GM18951 (cell line): Measurements from ENCODE around the gene LGI1.
"Not testable (repeated sequence)": the region's sequence is repeated elsewhere in the genome, so short reads cannot be mapped to it uniquely, and the experiment has no call there.

Experiments used
- POLR2A ChIP-seq: IDR thresholded peaks from 4 replicates; pipeline ENCODE4 v1.6.1; 2011; ENCODE audit warnings: mild to moderate bottlenecking; ENCODE audit not compliant: insufficient read length, insufficient read depth; ENCODE audit errors: extremely low read depth
- in situ Hi-C: fragments of 300-500 bp; cut with MboI; formaldehyde crosslinking; loops from one replicate; pipeline ENCODE4 v1.12.0; 2022; ENCODE audit warnings: low sequenced_read_pairs, mixed read lengths, inconsistent platforms; ENCODE audit not compliant: unreplicated experiment

The LGI1 gene

DNA sequence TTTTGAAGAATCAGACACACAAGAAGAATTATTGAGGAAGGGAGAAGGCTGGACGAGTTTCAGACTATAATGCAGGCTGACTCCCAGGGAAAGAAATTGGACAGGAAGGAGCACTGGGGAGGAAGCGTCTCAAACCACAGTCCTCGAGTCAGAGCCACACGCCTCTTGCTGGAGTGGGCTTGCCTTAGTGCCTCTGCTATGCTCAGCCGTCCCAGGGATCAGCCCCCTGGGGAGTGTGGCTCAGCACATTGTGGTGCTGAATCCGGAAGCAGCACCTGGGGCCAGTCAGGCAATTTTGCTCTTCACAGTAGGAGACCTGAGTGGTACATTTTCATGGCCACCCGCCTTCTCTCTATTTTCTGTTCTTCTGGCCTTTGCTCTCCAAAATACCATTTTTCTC, 68.6 kb downstream of the LGI1 start:
- in situ Hi-C loops: no loop called here
- TF ChIP-seq POLR2A: no peak

DNA sequence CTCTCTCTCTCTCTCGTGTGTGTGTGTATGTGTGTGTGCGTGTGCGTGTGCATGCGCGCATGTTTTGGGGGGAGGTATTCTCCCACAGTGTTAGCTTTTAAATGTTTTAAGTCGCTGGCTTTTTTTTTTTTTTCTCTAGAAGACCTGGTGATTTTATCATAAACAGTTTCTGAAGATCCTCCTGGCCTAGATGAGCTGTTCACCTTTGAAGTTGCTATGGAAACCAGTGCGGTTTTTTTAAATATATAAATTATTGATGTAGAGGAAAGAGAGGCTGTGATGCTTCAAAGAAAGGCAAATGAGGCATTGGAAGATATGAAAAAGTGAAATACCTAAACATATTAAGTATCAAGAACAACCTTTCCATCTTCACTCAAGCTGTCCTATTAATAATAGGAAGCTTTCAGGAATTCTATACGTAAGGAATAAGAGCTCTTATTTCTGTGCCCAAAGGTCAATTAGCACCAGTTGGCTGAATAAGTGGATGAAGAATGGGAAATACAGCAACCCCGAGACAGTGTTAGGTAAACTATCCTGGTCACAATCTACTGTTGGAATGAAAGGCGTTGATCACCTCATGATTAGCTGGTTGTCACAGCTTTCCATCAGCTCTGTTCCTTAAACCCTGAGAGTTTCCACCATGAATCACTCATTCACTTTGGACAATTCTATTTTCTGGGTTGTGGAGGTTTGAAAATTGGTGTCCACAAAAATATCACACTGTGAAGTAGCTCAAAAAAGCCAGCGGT, 69.5 kb downstream of the LGI1 start:
- TF ChIP-seq POLR2A: no peak
- in situ Hi-C loops: no loop called here

DNA sequence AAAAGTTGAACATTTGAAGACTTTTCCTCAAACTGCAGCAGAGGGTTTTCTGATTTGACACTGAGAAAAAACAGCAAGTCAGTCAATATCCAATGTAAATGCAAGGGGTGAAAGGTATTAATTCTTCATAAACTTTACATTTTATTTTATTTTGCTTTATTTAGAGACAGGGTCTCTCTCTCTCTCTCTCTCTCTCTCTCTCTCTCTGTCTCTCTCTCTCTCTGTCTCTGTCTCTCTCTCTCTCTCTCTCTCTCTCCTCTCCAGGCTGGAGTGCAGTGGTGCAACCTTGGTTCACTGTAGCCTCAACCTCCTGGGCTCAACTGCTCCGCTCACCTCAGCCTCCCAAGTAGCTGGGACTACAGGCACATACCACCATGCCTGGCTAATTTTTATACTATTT, 73.3 kb downstream of the LGI1 start:
- in situ Hi-C loops: not testable (repeated sequence)

DNA sequence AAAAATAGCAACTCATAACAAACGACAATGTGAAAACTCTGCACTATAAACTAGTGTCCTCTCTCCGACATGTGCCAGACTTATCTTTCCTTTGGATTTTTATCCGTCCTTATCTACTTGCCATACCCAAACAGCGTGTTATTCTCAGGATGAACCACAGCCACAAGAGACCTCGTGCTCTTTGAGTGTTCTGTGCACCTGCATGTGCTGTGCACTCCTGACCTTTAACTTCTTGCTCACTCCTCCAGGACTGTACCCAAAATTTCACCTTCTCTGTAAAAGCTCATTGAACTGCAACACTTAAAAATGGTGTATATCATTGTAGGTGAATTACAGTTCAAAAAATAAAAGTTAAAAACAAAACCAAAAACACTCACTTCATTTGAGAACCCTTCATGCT, 78.0 kb downstream of the LGI1 start:
- no peak for TF ChIP-seq POLR2A
- in situ Hi-C loops: no loop called here

DNA sequence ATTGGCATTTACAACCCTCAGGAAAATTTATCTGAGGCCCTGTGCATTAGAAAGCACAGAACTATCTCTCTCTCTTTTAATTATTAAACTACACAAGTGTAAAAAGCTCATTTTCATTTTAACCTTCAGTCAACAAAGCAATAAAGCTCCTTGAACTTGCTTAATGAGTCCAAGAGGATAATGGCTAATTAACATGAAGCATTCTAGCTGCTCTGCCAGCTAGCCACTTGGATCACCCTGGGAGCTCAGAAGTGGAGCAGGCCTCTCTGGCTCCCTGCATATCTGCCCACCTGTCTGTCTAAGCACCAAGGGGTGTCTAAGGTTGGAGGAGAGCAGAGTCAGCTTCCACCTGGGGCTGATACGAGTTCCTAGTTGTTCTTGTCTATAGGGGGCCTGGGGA, 80.1 kb downstream of the LGI1 start:
- in situ Hi-C loops: no loop called here
- no peak for TF ChIP-seq POLR2A

DNA sequence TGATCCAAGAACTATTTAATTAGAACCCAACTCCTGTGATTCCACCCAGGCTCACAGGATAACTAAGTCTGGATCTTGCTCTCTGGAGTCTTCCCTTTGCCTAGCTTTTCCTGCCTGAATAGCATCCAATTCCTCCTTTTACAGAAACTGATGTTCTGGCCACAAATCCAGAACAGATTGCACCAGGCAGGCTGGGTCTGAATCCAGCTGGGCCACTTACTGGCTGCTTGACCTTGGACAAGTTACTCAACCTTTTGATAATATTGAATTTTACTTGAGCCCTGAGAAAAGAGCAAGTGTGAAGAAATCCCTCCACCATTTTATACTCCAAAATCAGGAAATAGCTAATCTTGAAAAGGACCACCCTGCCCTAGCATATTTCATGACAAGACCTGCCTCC, 80.5 kb downstream of the LGI1 start:
- in situ Hi-C loops: no loop called here
- TF ChIP-seq POLR2A: no peak

DNA sequence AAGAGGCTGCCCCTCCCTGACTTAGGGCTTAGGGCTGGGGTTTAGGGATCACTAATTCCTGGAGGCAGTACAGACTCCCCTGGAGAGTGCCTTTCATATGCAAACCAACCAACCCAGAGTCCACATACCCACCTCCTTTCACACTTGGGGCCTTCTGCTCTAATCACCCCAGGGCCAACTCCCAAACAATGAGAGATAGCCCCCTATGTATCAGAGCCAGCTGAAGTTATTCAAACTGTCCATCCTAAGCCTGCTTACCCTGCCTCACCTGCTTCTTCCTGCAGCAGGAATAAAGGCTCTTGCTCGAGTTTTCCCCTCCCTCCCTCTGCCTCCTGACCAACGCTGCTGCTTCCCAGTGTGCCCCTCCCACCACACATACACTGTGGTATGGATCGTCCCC, 84.2 kb downstream of the LGI1 start:
- in situ Hi-C loops: no loop called here

DNA sequence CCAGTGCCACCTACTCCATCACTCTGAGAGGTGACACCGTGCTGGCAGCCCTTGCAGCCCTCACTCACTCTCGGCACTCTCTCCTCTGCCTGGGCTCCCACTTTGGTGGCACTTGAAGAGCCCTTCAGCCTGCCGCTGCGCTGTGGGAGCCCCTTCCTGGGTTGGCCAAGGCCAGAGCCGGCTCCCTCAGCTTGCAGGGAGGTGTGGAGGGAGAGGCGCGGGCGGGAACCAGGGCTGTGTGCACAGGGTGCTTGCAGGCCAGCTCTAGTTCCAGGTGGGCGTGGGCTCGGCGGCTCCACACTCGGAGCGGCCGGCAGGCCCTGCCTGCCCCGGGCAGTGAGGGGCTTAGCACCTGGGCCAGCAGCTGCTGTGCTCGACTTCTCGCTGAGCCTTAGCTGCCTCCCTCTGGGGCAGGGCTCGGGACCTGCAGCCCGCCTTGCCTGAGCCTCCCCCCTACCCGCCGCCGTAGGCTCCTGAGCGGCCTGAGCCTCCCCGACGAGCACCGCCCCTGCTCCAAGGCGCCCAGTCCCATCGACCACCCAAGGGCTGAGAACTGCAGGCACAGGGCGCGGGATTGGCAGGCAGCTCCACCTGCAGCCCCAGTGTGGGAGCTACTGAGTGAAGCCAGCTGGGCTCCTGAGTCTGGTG, 87.4 kb downstream of the LGI1 start:
- TF ChIP-seq POLR2A: no peak
- in situ Hi-C loops: no loop called here

More for the DNA sequence above, 84.2 kb downstream of the LGI1 start:
- TF ChIP-seq POLR2A: no peak
